ENCODE results near the gene RYR3.

The RYR3 gene

GRCh38 chr15:33706173-33706572 is 395.4 kb downstream of the RYR3 start:
- DNase-seq (ENCODE audit: low read depth), result no peak

GRCh38 chr15:33710748-33711147 is 400.0 kb downstream of the RYR3 start:
- no peak for DNase-seq (ENCODE audit: low read depth)

- DNase-seq (ENCODE audit: low read depth), result no peak
Measured at GRCh38 chr15:33716025-33716424, 405.3 kb downstream of the RYR3 start.

GRCh38 chr15:33720952-33721351 is 410.2 kb downstream of the RYR3 start:
- DNase-seq (ENCODE audit: low read depth), result no peak

- DNase-seq (ENCODE audit: low read depth), result no peak
Measured at GRCh38 chr15:33722005-33722672, 411.4 kb downstream of the RYR3 start.

GRCh38 chr15:33722673-33723015 is 411.9 kb downstream of the RYR3 start:
- no peak for DNase-seq (ENCODE audit: low read depth)

GRCh38 chr15:33724321-33725036 is 413.7 kb downstream of the RYR3 start:
- no peak for DNase-seq (ENCODE audit: low read depth)

GRCh38 chr15:33729653-33730052 is 418.9 kb downstream of the RYR3 start:
- no peak for DNase-seq (ENCODE audit: low read depth)

- DNase-seq (ENCODE audit: low read depth), result no peak
Measured at GRCh38 chr15:33730815-33731214, 420.0 kb downstream of the RYR3 start.

GRCh38 chr15:33735143-33735542 is 424.4 kb downstream of the RYR3 start:
- DNase-seq (ENCODE audit: low read depth), result no peak

- DNase-seq (ENCODE audit: low read depth), result no peak
Measured at GRCh38 chr15:33735637-33736247, 425.0 kb downstream of the RYR3 start.

- no peak for DNase-seq (ENCODE audit: low read depth)
Measured at GRCh38 chr15:33737687-33738601, 427.2 kb downstream of the RYR3 start.

- DNase-seq (ENCODE audit: low read depth), result no peak
Measured at GRCh38 chr15:33738941-33739664, 428.3 kb downstream of the RYR3 start.

GRCh38 chr15:33742306-33742705 is 431.5 kb downstream of the RYR3 start:
- DNase-seq (ENCODE audit: low read depth), result no peak

GRCh38 chr15:33742800-33743199 is 432.0 kb downstream of the RYR3 start:
- no peak for DNase-seq (ENCODE audit: low read depth)

GRCh38 chr15:33746203-33746602 is 435.4 kb downstream of the RYR3 start:
- DNase-seq (ENCODE audit: low read depth), result no peak

- no peak for DNase-seq (ENCODE audit: low read depth)
Measured at GRCh38 chr15:33753012-33753411, 442.2 kb downstream of the RYR3 start.

- no peak for DNase-seq (ENCODE audit: low read depth)
Measured at GRCh38 chr15:33754242-33754641, 443.5 kb downstream of the RYR3 start.

GRCh38 chr15:33756961-33757360 is 446.2 kb downstream of the RYR3 start:
- no peak for DNase-seq (ENCODE audit: low read depth)

- no peak for DNase-seq (ENCODE audit: low read depth)
Measured at GRCh38 chr15:33757516-33758232, 446.9 kb downstream of the RYR3 start.

- DNase-seq (ENCODE audit: low read depth), result no peak
Measured at GRCh38 chr15:33766389-33766788, 455.6 kb downstream of the RYR3 start.
